DND-41 (cell line): ENCODE results near the gene TUBGCP3.

Source experiments
- ATAC-seq: fragments of 200-7000 bp; cut with Tn5 transposase; 3 replicates; pipeline ENCODE4 v1.9.1; 2021; ENCODE audit warnings: low read depth; ENCODE audit not compliant: insufficient read depth
- DNase-seq: peaks from one replicate; pipeline ENCODE4 v3.0.0-alpha.2; 2020
- H2AFZ ChIP-seq: 2 replicates; pipeline ENCODE4 v1.6.0; 2012; ENCODE audit warnings: low read depth, low read length
- H3K27ac ChIP-seq: 2 replicates; pipeline ENCODE4 v1.5.1; 2012; ENCODE audit warnings: low read length, inconsistent platforms
- H3K27me3 ChIP-seq: fragments of 200-600 bp; sonication (generic); 2 replicates; pipeline ENCODE4 v1.6.0; 2012; ENCODE audit warnings: low read length, mild to moderate bottlenecking, inconsistent platforms; ENCODE audit not compliant: insufficient read depth, poor library complexity
- H3K36me3 ChIP-seq: 2 replicates; pipeline ENCODE4 v1.5.1; 2012; ENCODE audit warnings: low read length, inconsistent platforms; ENCODE audit not compliant: insufficient read depth
- H3K4me1 ChIP-seq: 2 replicates; pipeline ENCODE4 v1.5.1; 2012; ENCODE audit warnings: mild to moderate bottlenecking, low read length; ENCODE audit not compliant: insufficient read depth
- H3K4me2 ChIP-seq: 2 replicates; pipeline ENCODE4 v1.6.0; 2012; ENCODE audit warnings: mild to moderate bottlenecking, moderate library complexity, low read length, inconsistent platforms; ENCODE audit not compliant: insufficient read depth
- H3K4me3 ChIP-seq, 2 experiments: fragments of 200-600 bp in 1 of 2; shearing (Covaris generic) in 1 of 2; 2 replicates each; pipeline ENCODE4 v1.5.1; 2012 to 2016; ENCODE audit warnings: inconsistent platforms in 2 of 2, low read length in 2 of 2, mild to moderate bottlenecking in 2 of 2, low read depth in 1 of 2, moderate library complexity in 1 of 2
- H3K79me2 ChIP-seq: 2 replicates; pipeline ENCODE4 v1.6.0; 2012; ENCODE audit warnings: low read length, inconsistent platforms; ENCODE audit not compliant: insufficient read depth
- H3K9ac ChIP-seq: 2 replicates; pipeline ENCODE4 v1.6.0; 2012; ENCODE audit warnings: low read depth, mild to moderate bottlenecking, inconsistent platforms, low read length, moderate library complexity
- H3K9me3 ChIP-seq: 2 replicates; pipeline ENCODE4 v1.5.1; 2012; ENCODE audit warnings: low read length, moderate library complexity, mild to moderate bottlenecking, inconsistent platforms; ENCODE audit not compliant: insufficient read depth, severe bottlenecking
- H4K20me1 ChIP-seq: 2 replicates; pipeline ENCODE4 v1.6.0; 2012; ENCODE audit warnings: low read length; ENCODE audit not compliant: insufficient read depth
- EZH2 ChIP-seq: IDR thresholded peaks from 3 replicates; pipeline ENCODE4 v1.6.1; 2012; ENCODE audit warnings: borderline replicate concordance, low read depth, mild to moderate bottlenecking, moderate library complexity, low read length, inconsistent platforms; ENCODE audit not compliant: severe bottlenecking
- TF ChIP-seq, protein P1 (sequence below): IDR thresholded peaks from 2 replicates; pipeline ENCODE4 v1.5.1; 2012; ENCODE audit warnings: borderline replicate concordance, low read length, moderate library complexity, mild to moderate bottlenecking; ENCODE audit not compliant: poor library complexity, severe bottlenecking; ENCODE audit errors: extremely low read depth

TUBGCP3 gene

GRCh38 chr13:112573710-112574109 is 14.2 kb downstream of the TUBGCP3 start:
- H3K4me2 ChIP-seq, result no peak overlapping the region
- peaks cover 87% of the 10 kb centered on the region for H4K20me1 ChIP-seq
- peaks cover 21% of the 10 kb centered on the region for H3K36me3 ChIP-seq

DNA sequence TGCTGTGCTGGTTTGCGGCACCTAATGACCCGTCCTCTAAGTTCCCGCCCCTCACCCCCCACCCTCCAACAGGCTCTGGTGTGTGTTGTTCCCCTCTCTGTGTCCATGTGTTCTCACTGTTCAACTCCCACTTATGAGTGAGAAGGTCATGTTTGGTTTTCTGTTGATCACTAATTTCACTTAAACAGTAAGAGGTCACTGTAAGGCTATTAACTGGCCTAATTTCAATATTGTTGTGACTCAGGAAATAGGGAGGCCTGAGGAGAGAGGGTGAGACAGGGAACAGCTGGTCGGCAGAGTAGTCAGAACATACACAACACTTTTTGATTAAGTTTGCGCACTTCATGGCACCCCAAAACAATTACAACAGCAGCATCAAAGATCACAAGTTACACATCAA is 15.6 kb downstream of the TUBGCP3 start:
- ATAC-seq (no peak), DNase-seq (no peak)
- no peak overlapping the region for H3K27ac ChIP-seq
- TF ChIP-seq, protein P1, sequence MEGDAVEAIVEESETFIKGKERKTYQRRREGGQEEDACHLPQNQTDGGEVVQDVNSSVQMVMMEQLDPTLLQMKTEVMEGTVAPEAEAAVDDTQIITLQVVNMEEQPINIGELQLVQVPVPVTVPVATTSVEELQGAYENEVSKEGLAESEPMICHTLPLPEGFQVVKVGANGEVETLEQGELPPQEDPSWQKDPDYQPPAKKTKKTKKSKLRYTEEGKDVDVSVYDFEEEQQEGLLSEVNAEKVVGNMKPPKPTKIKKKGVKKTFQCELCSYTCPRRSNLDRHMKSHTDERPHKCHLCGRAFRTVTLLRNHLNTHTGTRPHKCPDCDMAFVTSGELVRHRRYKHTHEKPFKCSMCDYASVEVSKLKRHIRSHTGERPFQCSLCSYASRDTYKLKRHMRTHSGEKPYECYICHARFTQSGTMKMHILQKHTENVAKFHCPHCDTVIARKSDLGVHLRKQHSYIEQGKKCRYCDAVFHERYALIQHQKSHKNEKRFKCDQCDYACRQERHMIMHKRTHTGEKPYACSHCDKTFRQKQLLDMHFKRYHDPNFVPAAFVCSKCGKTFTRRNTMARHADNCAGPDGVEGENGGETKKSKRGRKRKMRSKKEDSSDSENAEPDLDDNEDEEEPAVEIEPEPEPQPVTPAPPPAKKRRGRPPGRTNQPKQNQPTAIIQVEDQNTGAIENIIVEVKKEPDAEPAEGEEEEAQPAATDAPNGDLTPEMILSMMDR, result no peak
- no peak for TF ChIP-seq EZH2
- no peak overlapping the region for H3K4me3 ChIP-seq
- H3K79me2 ChIP-seq, result peaks cover 100% of the 10 kb centered on the region
- H3K9me3 ChIP-seq, result no peaks in the 10 kb centered on the region
- peaks cover 92% of the 10 kb centered on the region for H4K20me1 ChIP-seq
- no peaks in the 10 kb centered on the region for H3K27me3 ChIP-seq
- H3K36me3 ChIP-seq, result peaks cover 34% of the 10 kb centered on the region
- H3K4me1 ChIP-seq, result peaks cover 23% of the 10 kb centered on the region
- no peak overlapping the region for H3K9ac ChIP-seq
- no peak overlapping the region for H3K4me2 ChIP-seq
- no peak overlapping the region for H2AFZ ChIP-seq

More at GRCh38 chr13:112573710-112574109, 14.2 kb downstream of the TUBGCP3 start:
- Histone ChIP-seq H3K27me3 (no peaks in the 10 kb centered on the region), H3K4me1 (peaks cover 23% of the 10 kb centered on the region), H3K9me3 (no peaks in the 10 kb centered on the region), H3K4me3 (no peak overlapping the region), H3K79me2 (peaks cover 98% of the 10 kb centered on the region), H3K27ac (peak overlapping the region; percentile 21; the same call in 1 of the 2 replicates), H2AFZ (no peak overlapping the region), H3K9ac (no peak overlapping the region)
- no peak for DNase-seq
- TF ChIP-seq, protein P1, result no peak
- no peak for TF ChIP-seq EZH2
- no peak for ATAC-seq

DNA sequence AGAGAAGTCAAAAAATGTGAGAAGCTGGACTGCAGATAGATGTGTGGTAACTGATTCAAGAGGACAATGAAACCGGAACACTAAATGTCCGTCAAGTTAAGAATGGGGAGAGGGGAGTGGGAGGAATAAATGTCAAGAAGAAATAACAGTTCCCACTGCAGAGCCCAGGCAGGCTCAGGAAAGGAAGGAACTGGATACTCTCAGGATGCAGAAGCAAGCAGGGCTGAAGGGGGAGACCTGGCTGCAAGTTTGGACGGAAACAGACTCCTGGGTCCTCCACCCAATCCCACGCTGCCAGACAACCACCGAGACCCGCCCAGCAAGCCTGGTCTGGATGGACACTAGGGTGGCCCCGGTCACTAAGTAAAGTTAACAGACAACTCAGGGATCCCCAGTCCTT is 18.1 kb downstream of the TUBGCP3 start:
- DNase-seq (no peak), ATAC-seq (no peak)
- Histone ChIP-seq H3K79me2 (peaks cover 98% of the 10 kb centered on the region), H3K9ac (no peak overlapping the region), H2AFZ (no peak overlapping the region), H3K27me3 (no peaks in the 10 kb centered on the region), H3K4me1 (peaks cover 7% of the 10 kb centered on the region), H3K27ac (no peak overlapping the region), H3K36me3 (peaks cover 59% of the 10 kb centered on the region), H3K4me3 (no peak overlapping the region), H3K9me3 (no peaks in the 10 kb centered on the region), H3K4me2 (no peak overlapping the region), H4K20me1 (peaks cover 92% of the 10 kb centered on the region)
- TF ChIP-seq, protein P1, result no peak
- TF ChIP-seq EZH2, result no peak
